ENCODE results near the gene CACNA2D4.
"Not testable (repeated sequence)": the region's sequence is repeated elsewhere in the genome, so short reads cannot be mapped to it uniquely, and the experiment has no call there.

The CACNA2D4 gene

GRCh38 chr12:1946296-1946695 lies 27.8 kb upstream of the CACNA2D4 start:
- Histone ChIP-seq H3K9me3 (ENCODE audit: control insufficient read depth in 1 of 2, low read length in 2 of 2) (no peaks in the 10 kb centered on the region), H3K4me1 (ENCODE audit: control insufficient read depth in 1 of 2, insufficient read depth in 2 of 2, low read length in 2 of 2) (peaks cover 0 to 9% of the 10 kb centered on the region in 2 donors), H3K27me3 (ENCODE audit: control insufficient read depth in 1 of 2, insufficient read depth in 2 of 2, low read length in 2 of 2) (no peaks in the 10 kb centered on the region), H3K36me3 (ENCODE audit: control insufficient read depth in 1 of 2, insufficient read depth in 2 of 2, low read length in 2 of 2) (peaks cover 14 to 52% of the 10 kb centered on the region in 2 donors), H3K9ac (ENCODE audit: low read depth in 1 of 2, low read length in 2 of 2) (no peak overlapping the region), H3K27ac (ENCODE audit: low read depth, low read length) (no peak overlapping the region), H3K4me3 (ENCODE audit: low read depth in 1 of 2, low read length in 2 of 2) (no peak overlapping the region)

- not testable (repeated sequence) for H3K27me3 ChIP-seq (ENCODE audit: control insufficient read depth in 1 of 2, insufficient read depth in 2 of 2, low read length in 2 of 2); H3K27ac ChIP-seq (ENCODE audit: low read depth, low read length); H3K4me1 ChIP-seq (ENCODE audit: control insufficient read depth in 1 of 2, insufficient read depth in 2 of 2, low read length in 2 of 2); H3K9ac ChIP-seq (ENCODE audit: low read depth in 1 of 2, low read length in 2 of 2); H3K4me3 ChIP-seq (ENCODE audit: low read depth in 1 of 2, low read length in 2 of 2); H3K9me3 ChIP-seq (ENCODE audit: control insufficient read depth in 1 of 2, low read length in 2 of 2)
- peaks cover 14 to 50% of the 10 kb centered on the region in 2 donors for H3K36me3 ChIP-seq (ENCODE audit: control insufficient read depth in 1 of 2, insufficient read depth in 2 of 2, low read length in 2 of 2)
These were observed 27.1 kb upstream of the CACNA2D4 start for GRCh38 chr12:1945502-1945901.

DNA sequence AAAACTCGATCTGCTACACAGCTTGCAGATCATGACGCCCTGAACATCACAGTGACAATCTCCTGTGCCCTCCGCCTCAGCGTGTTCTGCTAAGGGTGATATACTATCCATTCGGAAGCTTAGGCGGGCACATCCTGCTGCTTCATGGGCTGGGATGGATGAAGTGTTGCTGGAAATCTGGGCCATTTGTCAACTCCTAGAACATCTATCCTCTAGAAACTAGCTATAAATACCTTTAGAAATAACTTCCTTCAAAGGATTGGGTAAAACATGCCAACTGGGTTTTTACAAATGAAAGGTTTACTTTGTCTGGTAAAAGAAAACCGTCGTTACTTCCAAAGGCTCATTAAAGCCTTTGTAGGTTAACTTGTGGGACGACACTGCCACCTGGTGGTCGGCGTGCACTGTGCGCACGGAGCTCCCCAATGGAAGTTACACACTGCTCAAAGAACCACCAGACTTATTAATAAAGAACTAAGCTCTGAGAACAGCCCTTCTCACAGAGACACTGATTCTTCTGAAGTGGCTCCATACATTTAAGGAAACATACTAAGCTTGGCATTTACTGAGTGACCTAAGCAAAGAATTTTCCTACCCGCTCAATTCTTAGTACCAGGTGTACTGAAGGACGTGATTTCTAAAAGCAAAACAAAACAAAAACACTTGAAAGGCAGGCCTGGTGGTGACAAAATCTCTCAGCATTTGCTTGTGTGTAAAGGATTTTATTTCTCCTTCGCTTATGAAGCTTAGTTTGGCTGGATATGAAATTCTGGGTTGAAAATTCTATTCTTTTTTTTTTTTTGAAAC lies 21.6 kb upstream of the CACNA2D4 start:
- H3K9ac ChIP-seq (ENCODE audit: low read depth in 1 of 2, low read length in 2 of 2) = peak overlapping the region; percentile 52 to 53
- H3K27ac ChIP-seq (ENCODE audit: low read depth, low read length) = no peak overlapping the region
- no peaks in the 10 kb centered on the region for H3K9me3 ChIP-seq (ENCODE audit: control insufficient read depth in 1 of 2, low read length in 2 of 2)
- H3K27me3 ChIP-seq (ENCODE audit: control insufficient read depth in 1 of 2, insufficient read depth in 2 of 2, low read length in 2 of 2) = no peaks in the 10 kb centered on the region
- peak overlapping the region; percentile 48 to 53 for H3K4me3 ChIP-seq (ENCODE audit: low read depth in 1 of 2, low read length in 2 of 2)
- peaks cover 28% of the 10 kb centered on the region in 2 donors for H3K4me1 ChIP-seq (ENCODE audit: control insufficient read depth in 1 of 2, insufficient read depth in 2 of 2, low read length in 2 of 2)
- H3K36me3 ChIP-seq (ENCODE audit: control insufficient read depth in 1 of 2, insufficient read depth in 2 of 2, low read length in 2 of 2) = peaks cover 0 to 4% of the 10 kb centered on the region in 2 donors

DNA sequence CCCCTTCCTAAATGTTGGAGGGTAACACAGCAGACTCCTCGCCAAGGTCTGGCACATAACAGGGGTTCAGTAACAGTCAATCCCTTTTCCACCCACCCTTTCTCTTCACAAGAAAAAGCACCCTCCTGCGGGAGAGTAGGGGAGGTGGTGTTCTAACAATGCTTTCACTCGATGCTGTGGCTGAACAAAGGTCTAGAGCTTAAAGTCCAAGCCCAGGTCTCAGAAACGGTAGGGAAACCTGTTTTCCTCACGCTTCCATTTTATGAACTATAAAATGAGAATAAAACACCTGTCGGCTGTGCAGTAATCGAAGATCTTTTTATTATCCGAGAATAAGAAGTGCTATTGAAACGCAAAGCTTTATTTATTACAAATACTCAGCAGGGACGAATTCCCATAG lies 20.9 kb upstream of the CACNA2D4 start:
- peak overlapping the region; percentile 48 to 53 for H3K4me3 ChIP-seq (ENCODE audit: low read depth in 1 of 2, low read length in 2 of 2)

GRCh38 chr12:1937481-1938224 lies 19.2 kb upstream of the CACNA2D4 start:
- Histone ChIP-seq H3K4me1 (ENCODE audit: control insufficient read depth in 1 of 2, insufficient read depth in 2 of 2, low read length in 2 of 2) (peaks cover 31 to 33% of the 10 kb centered on the region in 2 donors), H3K9me3 (ENCODE audit: control insufficient read depth in 1 of 2, low read length in 2 of 2) (no peaks in the 10 kb centered on the region), H3K36me3 (ENCODE audit: control insufficient read depth in 1 of 2, insufficient read depth in 2 of 2, low read length in 2 of 2) (peaks cover 0 to 4% of the 10 kb centered on the region in 2 donors), H3K4me3 (ENCODE audit: low read depth in 1 of 2, low read length in 2 of 2) (no peak overlapping the region), H3K27me3 (ENCODE audit: control insufficient read depth in 1 of 2, insufficient read depth in 2 of 2, low read length in 2 of 2) (no peaks in the 10 kb centered on the region), H3K9ac (ENCODE audit: low read depth in 1 of 2, low read length in 2 of 2) (peak overlapping the region; percentile 3 to 38), H3K27ac (ENCODE audit: low read depth, low read length) (no peak overlapping the region)

More for the DNA sequence above, 20.9 kb upstream of the CACNA2D4 start:
- Histone ChIP-seq H3K36me3 (ENCODE audit: control insufficient read depth in 1 of 2, insufficient read depth in 2 of 2, low read length in 2 of 2) (peaks cover 0 to 4% of the 10 kb centered on the region in 2 donors), H3K27me3 (ENCODE audit: control insufficient read depth in 1 of 2, insufficient read depth in 2 of 2, low read length in 2 of 2) (no peaks in the 10 kb centered on the region), H3K27ac (ENCODE audit: low read depth, low read length) (no peak overlapping the region), H3K9ac (ENCODE audit: low read depth in 1 of 2, low read length in 2 of 2) (peak overlapping the region; percentile 52 to 53), H3K4me1 (ENCODE audit: control insufficient read depth in 1 of 2, insufficient read depth in 2 of 2, low read length in 2 of 2) (peaks cover 28% of the 10 kb centered on the region in 2 donors), H3K9me3 (ENCODE audit: control insufficient read depth in 1 of 2, low read length in 2 of 2) (no peaks in the 10 kb centered on the region)

GRCh38 chr12:1936406-1937320 lies 18.2 kb upstream of the CACNA2D4 start:
- H3K27me3 ChIP-seq (ENCODE audit: control insufficient read depth in 1 of 2, insufficient read depth in 2 of 2, low read length in 2 of 2) = no peaks in the 10 kb centered on the region
- H3K4me1 ChIP-seq (ENCODE audit: control insufficient read depth in 1 of 2, insufficient read depth in 2 of 2, low read length in 2 of 2) = peaks cover 40 to 42% of the 10 kb centered on the region in 2 donors
- H3K36me3 ChIP-seq (ENCODE audit: control insufficient read depth in 1 of 2, insufficient read depth in 2 of 2, low read length in 2 of 2) = peaks cover 0 to 4% of the 10 kb centered on the region in 2 donors
- H3K9me3 ChIP-seq (ENCODE audit: control insufficient read depth in 1 of 2, low read length in 2 of 2) = no peaks in the 10 kb centered on the region
- no peak overlapping the region for H3K4me3 ChIP-seq (ENCODE audit: low read depth in 1 of 2, low read length in 2 of 2)
- H3K27ac ChIP-seq (ENCODE audit: low read depth, low read length) = no peak overlapping the region
- H3K9ac ChIP-seq (ENCODE audit: low read depth in 1 of 2, low read length in 2 of 2) = peak overlapping the region; percentile 3 to 38

DNA sequence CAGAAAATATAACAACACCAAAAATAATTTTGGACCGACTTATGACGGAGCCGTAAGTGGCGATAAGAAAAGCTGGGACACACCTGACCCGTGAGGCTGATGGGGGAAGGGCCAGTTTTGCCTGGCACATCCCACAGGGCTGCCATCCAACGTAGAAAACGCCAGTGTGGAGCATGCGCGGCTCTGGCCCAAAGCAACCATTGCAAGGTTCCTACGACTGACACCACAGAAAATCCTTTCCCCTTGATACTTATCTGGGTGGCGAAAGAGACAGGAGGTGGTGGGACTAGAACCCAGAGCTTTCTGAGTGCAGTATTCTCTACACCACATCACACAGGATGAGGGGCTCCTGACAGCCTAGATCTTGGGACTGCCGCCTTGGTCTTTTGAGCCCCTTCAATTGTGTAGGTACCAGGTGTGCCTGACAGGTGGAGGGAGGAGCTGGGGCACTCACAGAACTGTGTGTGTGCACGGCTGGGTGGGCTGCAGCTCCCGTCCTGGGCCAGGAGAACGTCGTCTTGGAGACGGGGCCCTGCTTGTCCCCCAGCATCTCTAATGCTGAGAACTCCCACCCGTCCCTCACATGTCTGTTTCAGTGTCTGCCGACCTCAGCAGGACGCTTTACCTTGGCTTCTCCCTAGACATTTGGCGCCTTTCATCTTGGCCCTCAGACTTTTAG lies 17.4 kb upstream of the CACNA2D4 start:
- Histone ChIP-seq H3K4me1 (ENCODE audit: control insufficient read depth in 1 of 2, insufficient read depth in 2 of 2, low read length in 2 of 2) (peaks cover 40 to 42% of the 10 kb centered on the region in 2 donors), H3K9me3 (ENCODE audit: control insufficient read depth in 1 of 2, low read length in 2 of 2) (no peaks in the 10 kb centered on the region), H3K27ac (ENCODE audit: low read depth, low read length) (no peak overlapping the region), H3K4me3 (ENCODE audit: low read depth in 1 of 2, low read length in 2 of 2) (no peak overlapping the region), H3K36me3 (ENCODE audit: control insufficient read depth in 1 of 2, insufficient read depth in 2 of 2, low read length in 2 of 2) (no peaks in the 10 kb centered on the region), H3K27me3 (ENCODE audit: control insufficient read depth in 1 of 2, insufficient read depth in 2 of 2, low read length in 2 of 2) (no peaks in the 10 kb centered on the region), H3K9ac (ENCODE audit: low read depth in 1 of 2, low read length in 2 of 2) (peak overlapping the region in 1 of 2 donors; percentile 1)

DNA sequence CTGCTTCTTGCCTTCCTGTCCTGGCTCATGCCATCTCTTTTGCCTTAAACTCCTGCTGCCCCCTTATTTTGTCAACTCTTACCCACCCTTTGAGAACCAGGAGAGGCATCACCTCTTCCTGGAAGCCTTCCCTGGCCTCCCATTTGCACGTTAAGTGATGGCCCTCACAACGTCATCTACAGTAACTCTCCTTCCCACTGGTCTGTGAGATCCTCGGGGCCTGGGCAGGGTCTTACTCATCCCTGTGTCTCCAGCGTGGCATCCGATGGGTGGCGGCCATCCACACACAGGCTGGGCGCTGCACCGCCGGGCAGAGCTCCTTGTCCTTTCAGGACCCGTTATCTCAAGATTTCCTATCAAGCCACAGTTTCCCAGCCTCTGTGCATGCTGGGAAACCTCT lies 16.8 kb upstream of the CACNA2D4 start:
- Histone ChIP-seq H3K9me3 (ENCODE audit: control insufficient read depth in 1 of 2, low read length in 2 of 2) (no peaks in the 10 kb centered on the region), H3K27me3 (ENCODE audit: control insufficient read depth in 1 of 2, insufficient read depth in 2 of 2, low read length in 2 of 2) (no peaks in the 10 kb centered on the region), H3K4me3 (ENCODE audit: low read depth in 1 of 2, low read length in 2 of 2) (no peak overlapping the region), H3K9ac (ENCODE audit: low read depth in 1 of 2, low read length in 2 of 2) (no peak overlapping the region), H3K4me1 (ENCODE audit: control insufficient read depth in 1 of 2, insufficient read depth in 2 of 2, low read length in 2 of 2) (peaks cover 40 to 42% of the 10 kb centered on the region in 2 donors), H3K27ac (ENCODE audit: low read depth, low read length) (no peak overlapping the region), H3K36me3 (ENCODE audit: control insufficient read depth in 1 of 2, insufficient read depth in 2 of 2, low read length in 2 of 2) (no peaks in the 10 kb centered on the region)

DNA sequence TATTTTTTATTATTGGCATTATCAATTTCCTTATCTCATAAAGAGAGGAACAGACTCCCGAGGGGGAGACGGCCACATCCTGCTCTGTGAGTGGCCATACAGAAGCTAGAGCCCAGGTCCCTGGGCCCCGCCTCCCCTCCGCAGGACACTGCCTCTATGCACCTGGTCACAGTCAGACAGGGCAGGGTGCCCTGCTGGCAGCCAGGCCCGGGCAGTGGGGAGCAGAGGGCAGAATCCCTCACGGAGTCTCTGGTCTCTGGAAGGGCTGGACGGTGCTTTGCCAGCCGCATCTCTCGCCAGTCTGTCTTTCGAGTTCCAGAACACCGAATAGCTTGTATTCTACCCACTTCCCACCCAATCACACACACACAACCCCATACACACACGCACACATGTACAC lies 16.4 kb upstream of the CACNA2D4 start:
- Histone ChIP-seq H3K36me3 (ENCODE audit: control insufficient read depth in 1 of 2, insufficient read depth in 2 of 2, low read length in 2 of 2) (no peaks in the 10 kb centered on the region), H3K27me3 (ENCODE audit: control insufficient read depth in 1 of 2, insufficient read depth in 2 of 2, low read length in 2 of 2) (no peaks in the 10 kb centered on the region), H3K4me3 (ENCODE audit: low read depth in 1 of 2, low read length in 2 of 2) (no peak overlapping the region), H3K9ac (ENCODE audit: low read depth in 1 of 2, low read length in 2 of 2) (no peak overlapping the region), H3K4me1 (ENCODE audit: control insufficient read depth in 1 of 2, insufficient read depth in 2 of 2, low read length in 2 of 2) (peaks cover 39 to 42% of the 10 kb centered on the region in 2 donors), H3K27ac (ENCODE audit: low read depth, low read length) (no peak overlapping the region), H3K9me3 (ENCODE audit: control insufficient read depth in 1 of 2, low read length in 2 of 2) (no peaks in the 10 kb centered on the region)

All from duodenal mucosa (tissue), 2 donors.